Measurements from ENCODE around the gene TXLNB.

DNA sequence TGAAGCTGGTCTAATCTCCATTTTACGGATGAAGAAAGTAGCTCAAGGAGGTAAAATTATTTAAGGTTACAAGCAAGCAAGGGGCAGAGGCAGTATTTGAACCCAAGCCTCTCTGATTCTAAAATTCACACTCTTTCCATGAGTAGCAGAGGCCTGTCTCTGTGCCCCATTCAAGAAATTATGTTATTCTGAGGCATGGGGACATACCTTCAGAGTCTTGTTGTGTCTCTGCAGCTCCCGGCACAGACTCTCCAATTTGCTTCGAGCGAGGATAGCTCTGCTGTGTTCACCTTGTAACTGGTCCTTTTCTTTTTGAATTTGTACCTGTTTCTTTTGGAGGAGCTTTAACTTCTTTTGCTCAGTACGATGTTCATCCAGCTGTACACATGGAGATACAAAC is 21.5 kb downstream of the TXLNB start:
- TF ChIP-seq, protein P1, sequence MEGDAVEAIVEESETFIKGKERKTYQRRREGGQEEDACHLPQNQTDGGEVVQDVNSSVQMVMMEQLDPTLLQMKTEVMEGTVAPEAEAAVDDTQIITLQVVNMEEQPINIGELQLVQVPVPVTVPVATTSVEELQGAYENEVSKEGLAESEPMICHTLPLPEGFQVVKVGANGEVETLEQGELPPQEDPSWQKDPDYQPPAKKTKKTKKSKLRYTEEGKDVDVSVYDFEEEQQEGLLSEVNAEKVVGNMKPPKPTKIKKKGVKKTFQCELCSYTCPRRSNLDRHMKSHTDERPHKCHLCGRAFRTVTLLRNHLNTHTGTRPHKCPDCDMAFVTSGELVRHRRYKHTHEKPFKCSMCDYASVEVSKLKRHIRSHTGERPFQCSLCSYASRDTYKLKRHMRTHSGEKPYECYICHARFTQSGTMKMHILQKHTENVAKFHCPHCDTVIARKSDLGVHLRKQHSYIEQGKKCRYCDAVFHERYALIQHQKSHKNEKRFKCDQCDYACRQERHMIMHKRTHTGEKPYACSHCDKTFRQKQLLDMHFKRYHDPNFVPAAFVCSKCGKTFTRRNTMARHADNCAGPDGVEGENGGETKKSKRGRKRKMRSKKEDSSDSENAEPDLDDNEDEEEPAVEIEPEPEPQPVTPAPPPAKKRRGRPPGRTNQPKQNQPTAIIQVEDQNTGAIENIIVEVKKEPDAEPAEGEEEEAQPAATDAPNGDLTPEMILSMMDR (IDR thresholded peaks at IDR 0.05) = no peak
- TF ChIP-seq MXI1 (IDR thresholded peaks at IDR 0.05; ENCODE audit: low read depth, low read length) (no peak), EZH2phosphoT487 (IDR thresholded peaks at IDR 0.05; ENCODE audit: borderline replicate concordance, low read depth) (no peak), TAF1 (IDR thresholded peaks at IDR 0.05; ENCODE audit: borderline replicate concordance, low read depth, low read length) (no peak), RFX5 (IDR thresholded peaks at IDR 0.05; ENCODE audit: low read length) (no peak), FOXJ3 (CRISPR knock-in tag; IDR thresholded peaks at IDR 0.05) (no peak), SMC3 (IDR thresholded peaks at IDR 0.05; ENCODE audit: low read depth, low read length) (no peak)
- TF ChIP-seq, protein P2, sequence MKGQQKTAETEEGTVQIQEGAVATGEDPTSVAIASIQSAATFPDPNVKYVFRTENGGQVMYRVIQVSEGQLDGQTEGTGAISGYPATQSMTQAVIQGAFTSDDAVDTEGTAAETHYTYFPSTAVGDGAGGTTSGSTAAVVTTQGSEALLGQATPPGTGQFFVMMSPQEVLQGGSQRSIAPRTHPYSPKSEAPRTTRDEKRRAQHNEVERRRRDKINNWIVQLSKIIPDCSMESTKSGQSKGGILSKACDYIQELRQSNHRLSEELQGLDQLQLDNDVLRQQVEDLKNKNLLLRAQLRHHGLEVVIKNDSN (IDR thresholded peaks at IDR 0.05; ENCODE audit: borderline replicate concordance, low read depth) = no peak
